Hepatocyte (in vitro differentiated cells): ENCODE measurements around the gene OR10Z1. TPM values are rescaled to one million over a fixed set of nuclear protein-coding genes. Genes with fewer than 3 reads are reported as not detected.

Experiments
- DNase-seq: peaks from one replicate; pipeline ENCODE4 v3.0.0-alpha.2; 2016; ENCODE audit warnings: low spot score
- H2AFZ ChIP-seq: fragments of 200-600 bp; sonication (generic); 2 replicates; pipeline ENCODE4 v1.6.0; 2016; ENCODE audit warnings: antibody characterized with exemption, mild to moderate bottlenecking
- H3K27ac ChIP-seq: fragments of 200-600 bp; sonication (generic); 2 replicates; pipeline ENCODE4 v1.5.1; 2016; ENCODE audit warnings: mild to moderate bottlenecking
- H3K27me3 ChIP-seq: fragments of 200-600 bp; sonication (generic); 2 replicates; pipeline ENCODE4 v1.6.1; 2016
- H3K36me3 ChIP-seq: fragments of 200-600 bp; sonication (generic); replicated peaks from 2 replicates; pipeline ENCODE4 v1.5.1; 2016; ENCODE audit warnings: low read depth; ENCODE audit not compliant: insufficient read depth
- H3K4me1 ChIP-seq: fragments of 200-600 bp; sonication (generic); 2 replicates; pipeline ENCODE4 v1.5.1; 2016; ENCODE audit warnings: mild to moderate bottlenecking, moderate library complexity; ENCODE audit not compliant: insufficient read depth
- H3K4me2 ChIP-seq: fragments of 200-600 bp; sonication (generic); 2 replicates; pipeline ENCODE4 v1.6.0; 2016
- H3K4me3 ChIP-seq: fragments of 200-600 bp; sonication (generic); 2 replicates; pipeline ENCODE4 v1.5.1; 2016; ENCODE audit warnings: mild to moderate bottlenecking
- H3K79me2 ChIP-seq: fragments of 200-600 bp; sonication (generic); 2 replicates; pipeline ENCODE4 v1.6.0; 2017; ENCODE audit warnings: mild to moderate bottlenecking
- H3K9me2 ChIP-seq: fragments of 200-600 bp; sonication (generic); replicated peaks from 2 replicates; pipeline ENCODE4 v1.6.0; 2017; ENCODE audit warnings: mild to moderate bottlenecking; ENCODE audit not compliant: insufficient read depth
- H3K9me3 ChIP-seq: fragments of 200-600 bp; sonication (generic); 2 replicates; pipeline ENCODE4 v1.5.1; 2016; ENCODE audit warnings: low read depth, mild to moderate bottlenecking
- H4K20me1 ChIP-seq: fragments of 200-600 bp; sonication (generic); 2 replicates; pipeline ENCODE4 v1.6.0; 2016; ENCODE audit warnings: mild to moderate bottlenecking; ENCODE audit not compliant: insufficient read depth, poor library complexity, severe bottlenecking
- CTCF ChIP-seq: fragments of 200-600 bp; sonication (generic); IDR thresholded peaks from 2 replicates; pipeline ENCODE4 v1.5.1; 2016; ENCODE audit warnings: antibody characterized with exemption, mild to moderate bottlenecking; ENCODE audit not compliant: poor library complexity
- EZH2 ChIP-seq: fragments of 200-600 bp; sonication (generic); IDR thresholded peaks from 2 replicates; pipeline ENCODE4 v1.6.1; 2016; ENCODE audit warnings: antibody characterized with exemption, mild to moderate bottlenecking, borderline replicate concordance
- EZH2phosphoT487 ChIP-seq: fragments of 200-600 bp; sonication (generic); IDR thresholded peaks from one replicate; pipeline ENCODE4 v1.6.1; 2018; ENCODE audit warnings: antibody characterized with exemption, mild to moderate bottlenecking, low read depth, moderate library complexity; ENCODE audit not compliant: unreplicated experiment, severe bottlenecking
- WGBS: methylation state at CpG from one replicate; pipeline ENCODE4 v1.1.6; 2016; ENCODE audit warnings: low lambda C conversion rate; ENCODE audit errors: missing lambda C conversion rate; 5-methylcytosine and 5-hydroxymethylcytosine counted together
- polyA plus RNA-seq: library from polyadenylated mRNA; unstranded; fragments of >200 nt; fragmentation: Nextera tagmentation; extraction: Ambion mirVana; gene quantifications from 2 replicates; pipeline ENCODE4 v1.2.1, GENCODE V29; 2016
- total RNA-seq: library from RNA; depleted of rRNA; stranded (reverse); fragments of >200 nt; gene quantifications from 2 replicates; pipeline ENCODE4 v1.2.3, GENCODE V29; 2014

Gene OR10Z1
- total and polyA plus RNA-seq, 2 experiments from 2014 or later: not detected

DNA sequence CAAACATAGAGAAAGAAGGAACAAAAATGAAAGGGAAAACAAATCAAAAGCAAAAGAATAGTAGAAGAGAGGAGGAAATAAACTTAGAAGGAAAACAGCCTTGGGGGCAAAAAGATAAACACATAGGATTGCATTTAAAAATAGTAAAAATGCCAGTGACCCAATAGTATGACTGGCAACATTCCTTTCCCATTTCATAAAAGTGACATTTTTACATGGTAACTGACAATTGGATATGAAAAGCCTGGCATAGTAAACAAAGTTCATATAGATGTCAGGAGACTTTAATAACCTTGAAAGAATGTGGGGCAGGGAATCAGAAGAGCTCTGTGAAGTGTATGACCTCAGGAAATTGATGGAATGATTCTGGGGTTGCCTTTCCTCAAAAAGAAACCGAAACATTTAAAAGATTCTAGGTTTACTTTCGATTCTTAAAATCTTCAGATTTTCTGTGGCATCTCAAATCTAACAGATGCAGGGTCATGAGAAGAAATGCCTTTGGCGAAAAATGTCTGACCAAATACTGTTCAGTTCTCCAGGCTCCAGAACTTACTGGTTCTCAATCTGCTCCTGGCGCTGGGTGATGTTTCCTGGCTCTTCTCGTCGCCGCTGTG lies 47.8 kb downstream of the OR10Z1 start:
- no peak overlapping the region for H3K27ac ChIP-seq
- no peaks in the 10 kb centered on the region for H3K9me3 ChIP-seq
- no peaks in the 10 kb centered on the region for H3K4me1 ChIP-seq
- H3K27me3 ChIP-seq: no peaks in the 10 kb centered on the region
- DNase-seq: no peak
- TF ChIP-seq EZH2: no peak
- no peak for TF ChIP-seq EZH2phosphoT487
- no peak for TF ChIP-seq CTCF
- H3K4me3 ChIP-seq: no peak overlapping the region
- H4K20me1 ChIP-seq: no peaks in the 10 kb centered on the region
- H2AFZ ChIP-seq: no peak overlapping the region
- 92% methylated on average over 7 of the region's 7 CpGs for WGBS
- no peaks in the 10 kb centered on the region for H3K9me2 ChIP-seq
- no peaks in the 10 kb centered on the region for H3K79me2 ChIP-seq
- no peaks in the 10 kb centered on the region for H3K36me3 ChIP-seq
- no peak overlapping the region for H3K4me2 ChIP-seq

GRCh38 chr1:158654086-158654485 lies 49.0 kb downstream of the OR10Z1 start:
- Histone ChIP-seq H3K9me3 (no peaks in the 10 kb centered on the region), H3K9me2 (no peaks in the 10 kb centered on the region), H3K4me2 (no peak overlapping the region), H3K4me3 (no peak overlapping the region), H3K36me3 (no peaks in the 10 kb centered on the region), H3K27me3 (no peaks in the 10 kb centered on the region), H2AFZ (no peak overlapping the region), H3K27ac (no peak overlapping the region), H3K4me1 (no peaks in the 10 kb centered on the region), H4K20me1 (no peaks in the 10 kb centered on the region), H3K79me2 (no peaks in the 10 kb centered on the region)
- TF ChIP-seq CTCF (no peak), EZH2phosphoT487 (no peak), EZH2 (no peak)
- no peak for DNase-seq

- H3K36me3 ChIP-seq: no peaks in the 10 kb centered on the region
- no peaks in the 10 kb centered on the region for H3K9me3 ChIP-seq
- no peaks in the 10 kb centered on the region for H3K9me2 ChIP-seq
- no peak overlapping the region for H3K27ac ChIP-seq
- no peak for TF ChIP-seq EZH2phosphoT487
- no peak for TF ChIP-seq CTCF
- no peak for TF ChIP-seq EZH2
- no peak overlapping the region for H3K4me3 ChIP-seq
- no peaks in the 10 kb centered on the region for H3K27me3 ChIP-seq
- H4K20me1 ChIP-seq: no peaks in the 10 kb centered on the region
- 70% methylated on average over 6 of the region's 6 CpGs for WGBS
- H2AFZ ChIP-seq: no peak overlapping the region
- no peak overlapping the region for H3K4me2 ChIP-seq
- no peaks in the 10 kb centered on the region for H3K79me2 ChIP-seq
- no peaks in the 10 kb centered on the region for H3K4me1 ChIP-seq
- no peak for DNase-seq
Measured at GRCh38 chr1:158654571-158654970, 49.5 kb downstream of the OR10Z1 start.

Other genes starting within 250 kb of the OR10Z1 start
- not detected in 2 replicates for gene OR10T2, start 205.8 kb upstream of the OR10Z1 start, total RNA-seq
- gene OR10T2, start 205.8 kb upstream of the OR10Z1 start, polyA plus RNA-seq: not detected in 2 replicates
- gene OR10K2, start 179.0 kb upstream of the OR10Z1 start, total RNA-seq: not detected in 2 replicates
- gene OR10K2, start 179.0 kb upstream of the OR10Z1 start, polyA plus RNA-seq: not detected in 2 replicates
- not detected in 2 replicates for gene OR10K1, start 143.4 kb upstream of the OR10Z1 start, total RNA-seq
- gene OR10K1, start 143.4 kb upstream of the OR10Z1 start, polyA plus RNA-seq: not detected in 2 replicates
- gene OR10R2, start 133.0 kb upstream of the OR10Z1 start, total RNA-seq: not detected in 2 replicates
- not detected in 2 replicates for gene OR10R2, start 133.0 kb upstream of the OR10Z1 start, polyA plus RNA-seq
- gene OR6Y1, start 50.9 kb upstream of the OR10Z1 start, total RNA-seq: not detected in 2 replicates
- gene OR6Y1, start 50.9 kb upstream of the OR10Z1 start, polyA plus RNA-seq: not detected in 2 replicates
- not detected in 2 replicates for gene OR6P1, start 34.7 kb upstream of the OR10Z1 start, total RNA-seq
- not detected in 2 replicates for gene OR6P1, start 34.7 kb upstream of the OR10Z1 start, polyA plus RNA-seq
- not detected in 2 replicates for gene OR10X1, start 25.4 kb upstream of the OR10Z1 start, total RNA-seq
- gene OR10X1, start 25.4 kb upstream of the OR10Z1 start, polyA plus RNA-seq: not detected in 2 replicates
- 0.03 and 0.04 TPM in 2 replicates for gene SPTA1, start 81.4 kb downstream of the OR10Z1 start, total RNA-seq
- 1.1 TPM in 1 of 2 replicates, not detected in the other for gene SPTA1, start 81.4 kb downstream of the OR10Z1 start, polyA plus RNA-seq
- not detected in 2 replicates for gene OR6K2, start 95.4 kb downstream of the OR10Z1 start, total RNA-seq
- not detected in 2 replicates for gene OR6K2, start 95.4 kb downstream of the OR10Z1 start, polyA plus RNA-seq
- gene OR6K3, start 115.5 kb downstream of the OR10Z1 start, total RNA-seq: not detected in 2 replicates
- gene OR6K3, start 115.5 kb downstream of the OR10Z1 start, polyA plus RNA-seq: not detected in 2 replicates
- not detected in 2 replicates for gene OR6K6, start 149.5 kb downstream of the OR10Z1 start, total RNA-seq
- not detected in 2 replicates for gene OR6K6, start 149.5 kb downstream of the OR10Z1 start, polyA plus RNA-seq
- gene OR6N1, start 166.9 kb downstream of the OR10Z1 start, total RNA-seq: not detected in 2 replicates
- gene OR6N1, start 166.9 kb downstream of the OR10Z1 start, polyA plus RNA-seq: not detected in 2 replicates
- gene OR6N2, start 175.9 kb downstream of the OR10Z1 start, total RNA-seq: not detected in 2 replicates
- gene OR6N2, start 175.9 kb downstream of the OR10Z1 start, polyA plus RNA-seq: not detected in 2 replicates
- not detected in 2 replicates for gene MNDA, start 226.1 kb downstream of the OR10Z1 start, total RNA-seq
- not detected in 2 replicates for gene MNDA, start 226.1 kb downstream of the OR10Z1 start, polyA plus RNA-seq